NCI-H1694 treated with DMSO at 0.1 percent for 48 hours (cell line): ENCODE results near the gene TMEM163.
"Not testable (repeated sequence)": the region's sequence is repeated elsewhere in the genome, so short reads cannot be mapped to it uniquely, and the experiment has no call there.

Experiments used
- DNase-seq: peaks from one replicate; lab custom pipeline; 2025; lab: John Stamatoyannopoulos, UW

TMEM163 gene

GRCh38 chr2:134718817-134719814, at the start of gene TMEM163:
TSS of gene TMEM163 (minus strand) at chr2:134719000.
- peak; percentile 9 for DNase-seq

GRCh38 chr2:134766583-134766982, 47.8 kb upstream of the TMEM163 start:
- no peak for DNase-seq

- DNase-seq = no peak
Measured at GRCh38 chr2:134765987-134766386, 47.2 kb upstream of the TMEM163 start.

- no peak for DNase-seq
Measured at GRCh38 chr2:134764164-134764563, 45.4 kb upstream of the TMEM163 start.

- no peak for DNase-seq
Measured at GRCh38 chr2:134763164-134763710, 44.4 kb upstream of the TMEM163 start.

GRCh38 chr2:134762508-134762907, 43.7 kb upstream of the TMEM163 start:
- DNase-seq = no peak

GRCh38 chr2:134760385-134760784, 41.6 kb upstream of the TMEM163 start:
- DNase-seq = no peak

- no peak for DNase-seq
Measured at GRCh38 chr2:134758633-134759032, 39.8 kb upstream of the TMEM163 start.

- DNase-seq = not testable (repeated sequence)
Measured at GRCh38 chr2:134751981-134752380, 33.2 kb upstream of the TMEM163 start.

- no peak for DNase-seq
Measured at GRCh38 chr2:134745546-134745945, 26.7 kb upstream of the TMEM163 start.

GRCh38 chr2:134745023-134745422, 26.2 kb upstream of the TMEM163 start:
- no peak for DNase-seq

- DNase-seq = no peak
Measured at GRCh38 chr2:134739879-134740301, 21.1 kb upstream of the TMEM163 start.

GRCh38 chr2:134739236-134739878, 20.6 kb upstream of the TMEM163 start:
- DNase-seq = no peak

GRCh38 chr2:134738141-134738870, 19.5 kb upstream of the TMEM163 start:
- no peak for DNase-seq

- DNase-seq = no peak
Measured at GRCh38 chr2:134737671-134738070, 18.9 kb upstream of the TMEM163 start.

- no peak for DNase-seq
Measured at GRCh38 chr2:134736167-134736880, 17.5 kb upstream of the TMEM163 start.

GRCh38 chr2:134728163-134728562, 9.4 kb upstream of the TMEM163 start:
- DNase-seq = no peak

GRCh38 chr2:134727385-134727784, 8.6 kb upstream of the TMEM163 start:
- no peak for DNase-seq

- DNase-seq = no peak
Measured at GRCh38 chr2:134726645-134727044, 7.8 kb upstream of the TMEM163 start.

GRCh38 chr2:134725876-134726275, 7.1 kb upstream of the TMEM163 start:
- no peak for DNase-seq

GRCh38 chr2:134724341-134724740, 5.5 kb upstream of the TMEM163 start:
- no peak for DNase-seq
